Psoas muscle (tissue), 8 donors: ENCODE measurements around the gene FAM50B. TPM values are rescaled to one million over a fixed set of nuclear protein-coding genes. Genes with fewer than 3 reads are reported as not detected.

Source experiments
- ATAC-seq, 4 donors: fragments of 200-7000 bp; cut with Tn5 transposase; one replicate each; pipeline ENCODE4 v1.9.1; 2020; ENCODE audit warnings: moderate library complexity in 3 of 4, mild to moderate bottlenecking in 2 of 4
- DNase-seq, 2 donors: peaks; one replicate each; pipeline ENCODE4 v3.0.0-alpha.2; 2020
- H3K27ac ChIP-seq: fragments of 200-600 bp; one replicate; pipeline ENCODE4 v1.8.0; 2022
- H3K27me3 ChIP-seq, 3 donors: fragments of 200-600 bp in 1 of 3; one replicate each; pipeline versions ENCODE4 v1.6.1 to v1.8.0; 2013 to 2022; ENCODE audit warnings: low read length in 2 of 3, mild to moderate bottlenecking in 2 of 3, moderate library complexity in 1 of 3; ENCODE audit not compliant: insufficient read depth in 3 of 3
- H3K36me3 ChIP-seq, 2 donors: fragments of 200-600 bp in 1 of 2; one replicate each; pipeline versions ENCODE4 v1.6.1 to v1.8.0; 2013 to 2022; ENCODE audit warnings: low read depth in 1 of 2, mild to moderate bottlenecking in 1 of 2, moderate library complexity in 1 of 2; ENCODE audit not compliant: insufficient read depth in 1 of 2
- H3K4me1 ChIP-seq: fragments of 200-600 bp; one replicate; pipeline ENCODE4 v1.8.0; 2022
- H3K4me3 ChIP-seq: fragments of 200-600 bp; one replicate; pipeline ENCODE4 v1.8.0; 2022; ENCODE audit warnings: mild to moderate bottlenecking
- H3K9me3 ChIP-seq: fragments of 200-600 bp; one replicate; pipeline ENCODE4 v1.8.0; 2022
- WGBS, 3 donors: extraction: QIAGEN DNeasy Blood & Tissue Kit; methylation state at CpG; one replicate each; pipeline versions ENCODE4 v1.1.6 to v1.1.7; 2013; 5-methylcytosine and 5-hydroxymethylcytosine counted together
- intact Hi-C, 2 donors: fragments of 100-400 bp; cut with DNase I; formaldehyde crosslinking; loops; one replicate each; pipeline versions ENCODE4 v1.11.0 to v1.14.2; 2022
- polyA plus RNA-seq, 3 donors: library from polyadenylated mRNA; stranded (reverse); fragments of 200-250 nt; gene quantifications; one replicate each; pipeline ENCODE4 v1.2.3, GENCODE V29; 2013
- total RNA-seq, 4 donors: library from RNA; stranded (reverse); fragmentation: NEBNext Ultra II Directional in 2 of 4; extraction: Animal tissue kit (Norgen Biotek cat#: 25700) in 2 of 4; gene quantifications; one replicate each; pipeline versions ENCODE4 v1.2.1 to v1.2.4, GENCODE V29; 2021 to 2023
- TF ChIP-seq, protein P1 (sequence below): fragments of 200-600 bp; IDR thresholded peaks from one replicate; pipeline ENCODE4 v1.8.0; 2022; ENCODE audit warnings: antibody characterized with exemption
- donor health status: healthy with polysubstance abuse.
- donor health status: DM: no; HTN: no; CAD: no; lungs with moderate emphysema.
- donor health status: Bipolar disorder and iron deficiency.
- donor health status: healthy.
- donor health status: DM: yes; HTN: yes; CAD: no.
- donor health status: DM: no; HTN: no; CAD: no.
- donor health status: DM: no; HTN: no; CAD: no.
- donor health status: DM: yes; HTN: yes; CAD: no.

Gene FAM50B
- total and polyA plus RNA-seq, 7 donors: 10.1 to 19.6 (median 11.6) TPM

- Histone ChIP-seq H3K4me1 (no peaks in the 10 kb centered on the region), H3K27ac (no peak overlapping the region), H3K27me3 (no peaks in the 10 kb centered on the region), H3K4me3 (no peak overlapping the region), H3K36me3 (no peaks in the 10 kb centered on the region), H3K9me3 (no peaks in the 10 kb centered on the region)
- no peak for ATAC-seq
- WGBS, 3 donors: 74 to 84% (median 75%) methylated on average over 4 of the region's 4 CpGs
- TF ChIP-seq, protein P1, sequence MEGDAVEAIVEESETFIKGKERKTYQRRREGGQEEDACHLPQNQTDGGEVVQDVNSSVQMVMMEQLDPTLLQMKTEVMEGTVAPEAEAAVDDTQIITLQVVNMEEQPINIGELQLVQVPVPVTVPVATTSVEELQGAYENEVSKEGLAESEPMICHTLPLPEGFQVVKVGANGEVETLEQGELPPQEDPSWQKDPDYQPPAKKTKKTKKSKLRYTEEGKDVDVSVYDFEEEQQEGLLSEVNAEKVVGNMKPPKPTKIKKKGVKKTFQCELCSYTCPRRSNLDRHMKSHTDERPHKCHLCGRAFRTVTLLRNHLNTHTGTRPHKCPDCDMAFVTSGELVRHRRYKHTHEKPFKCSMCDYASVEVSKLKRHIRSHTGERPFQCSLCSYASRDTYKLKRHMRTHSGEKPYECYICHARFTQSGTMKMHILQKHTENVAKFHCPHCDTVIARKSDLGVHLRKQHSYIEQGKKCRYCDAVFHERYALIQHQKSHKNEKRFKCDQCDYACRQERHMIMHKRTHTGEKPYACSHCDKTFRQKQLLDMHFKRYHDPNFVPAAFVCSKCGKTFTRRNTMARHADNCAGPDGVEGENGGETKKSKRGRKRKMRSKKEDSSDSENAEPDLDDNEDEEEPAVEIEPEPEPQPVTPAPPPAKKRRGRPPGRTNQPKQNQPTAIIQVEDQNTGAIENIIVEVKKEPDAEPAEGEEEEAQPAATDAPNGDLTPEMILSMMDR: no peak
- intact Hi-C loops: no loop called here
- DNase-seq: no peak
These were observed 27.7 kb downstream of the FAM50B start for GRCh38 chr6:3876866-3877265.

DNA sequence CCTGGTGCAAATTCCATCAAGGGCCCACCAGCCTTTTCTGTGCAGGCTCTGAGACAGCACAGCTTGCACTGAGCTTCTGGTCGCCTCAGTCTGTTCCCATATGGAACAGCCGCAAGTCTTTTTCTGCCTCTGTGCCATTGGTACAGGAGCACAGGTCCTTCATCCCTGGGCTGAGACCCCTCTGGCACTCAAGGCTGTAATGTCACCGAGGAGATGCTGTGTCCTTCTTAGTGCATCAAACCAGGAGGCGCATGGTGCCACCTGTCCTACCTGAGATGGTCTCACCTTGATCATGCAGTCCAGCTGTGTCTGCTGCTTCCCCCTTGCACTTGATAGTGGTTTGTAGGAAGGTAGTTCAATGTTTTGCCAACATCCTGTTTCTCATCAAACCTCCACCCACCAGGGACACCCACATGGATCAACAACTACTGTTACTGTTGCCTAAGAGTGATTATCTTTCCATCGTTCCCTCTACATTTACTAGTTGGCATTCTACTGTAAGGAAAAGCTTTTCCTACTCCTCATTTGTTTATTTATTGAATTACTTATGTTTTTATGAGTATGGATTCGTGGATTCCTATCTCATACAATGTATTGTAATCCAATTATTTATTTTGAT lies 29.0 kb downstream of the FAM50B start:
- H3K4me1 ChIP-seq: no peaks in the 10 kb centered on the region
- ATAC-seq: no peak
- no peak overlapping the region for H3K4me3 ChIP-seq
- H3K9me3 ChIP-seq: no peaks in the 10 kb centered on the region
- H3K36me3 ChIP-seq: no peaks in the 10 kb centered on the region
- H3K27ac ChIP-seq: no peak overlapping the region
- TF ChIP-seq, protein P1: no peak
- 71 to 88% (median 85%) methylated on average over 5 to 6 of the region's 6 CpGs for WGBS, 3 donors
- intact Hi-C loops: no loop called here
- no peak for DNase-seq
- no peaks in the 10 kb centered on the region for H3K27me3 ChIP-seq

GRCh38 chr6:3879194-3879952 lies 30.2 kb downstream of the FAM50B start:
- Histone ChIP-seq H3K9me3 (no peaks in the 10 kb centered on the region), H3K4me1 (peaks cover 3% of the 10 kb centered on the region)

GRCh38 chr6:3881711-3882421 lies 32.7 kb downstream of the FAM50B start:
- intact Hi-C loops: no loop called here
- no peaks in the 10 kb centered on the region for H3K36me3 ChIP-seq
- WGBS, 3 donors: 80 to 91% (median 86%) methylated on average over 13 of the region's 13 CpGs
- DNase-seq (no peak), ATAC-seq (peak in 1 of 4 donors; percentile 40)
- H3K9me3 ChIP-seq: no peaks in the 10 kb centered on the region
- no peak overlapping the region for H3K27ac ChIP-seq
- H3K4me3 ChIP-seq: no peak overlapping the region
- TF ChIP-seq, protein P1: no peak
- H3K27me3 ChIP-seq: no peaks in the 10 kb centered on the region
- H3K4me1 ChIP-seq: peaks cover 22% of the 10 kb centered on the region

More at GRCh38 chr6:3879194-3879952, 30.2 kb downstream of the FAM50B start:
- intact Hi-C loops: no loop called here
- H3K27ac ChIP-seq: no peak overlapping the region
- TF ChIP-seq, protein P1: no peak
- no peak for DNase-seq
- no peak for ATAC-seq
- H3K36me3 ChIP-seq: no peaks in the 10 kb centered on the region
- H3K4me3 ChIP-seq: no peak overlapping the region
- 94 to 98% (median 96%) methylated on average over 25 of the region's 25 CpGs for WGBS, 3 donors
- no peaks in the 10 kb centered on the region for H3K27me3 ChIP-seq
